GM19023 (cell line): ENCODE results near the gene ANO3.

ENCODE experiments used
- ATAC-seq: cut with Tn5 transposase; IDR thresholded peaks from one replicate; pipeline ENCODE4 v1.9.1; 2021; ENCODE audit warnings: mild to moderate bottlenecking, moderate library complexity; ENCODE audit not compliant: unreplicated experiment

The ANO3 gene

GRCh38 chr11:26483108-26483507 is 151.2 kb downstream of the ANO3 start:
- no peak for ATAC-seq

GRCh38 chr11:26490546-26490945 is 158.6 kb downstream of the ANO3 start:
- ATAC-seq: no peak

GRCh38 chr11:26493616-26494015 is 161.7 kb downstream of the ANO3 start:
- ATAC-seq: no peak

- ATAC-seq: no peak
These were observed 175.3 kb downstream of the ANO3 start for GRCh38 chr11:26507229-26507628.

- no peak for ATAC-seq
These were observed 178.2 kb downstream of the ANO3 start for GRCh38 chr11:26510164-26510563.

GRCh38 chr11:26510756-26511155 is 178.8 kb downstream of the ANO3 start:
- no peak for ATAC-seq

- ATAC-seq: no peak
These were observed 180.3 kb downstream of the ANO3 start for GRCh38 chr11:26512196-26512595.

GRCh38 chr11:26519469-26519868 is 187.5 kb downstream of the ANO3 start:
- ATAC-seq: no peak

GRCh38 chr11:26522912-26523610 is 191.1 kb downstream of the ANO3 start:
- ATAC-seq: no peak

GRCh38 chr11:26527685-26528084 is 195.8 kb downstream of the ANO3 start:
- no peak for ATAC-seq

GRCh38 chr11:26537341-26537740 is 205.4 kb downstream of the ANO3 start:
- ATAC-seq: no peak

GRCh38 chr11:26539517-26539916 is 207.6 kb downstream of the ANO3 start:
- no peak for ATAC-seq

GRCh38 chr11:26541870-26542269 is 209.9 kb downstream of the ANO3 start:
- no peak for ATAC-seq

- ATAC-seq: no peak
These were observed 217.2 kb downstream of the ANO3 start for GRCh38 chr11:26549176-26549575.

GRCh38 chr11:26550022-26550421 is 218.1 kb downstream of the ANO3 start:
- ATAC-seq: no peak

GRCh38 chr11:26551186-26551801 is 219.4 kb downstream of the ANO3 start:
- ATAC-seq: no peak

GRCh38 chr11:26553182-26553581 is 221.3 kb downstream of the ANO3 start:
- ATAC-seq: no peak

GRCh38 chr11:26554455-26554854 is 222.5 kb downstream of the ANO3 start:
- no peak for ATAC-seq

GRCh38 chr11:26556582-26556981 is 224.7 kb downstream of the ANO3 start:
- ATAC-seq: no peak

- ATAC-seq: no peak
These were observed 225.7 kb downstream of the ANO3 start for GRCh38 chr11:26557666-26558065.

- no peak for ATAC-seq
These were observed 226.3 kb downstream of the ANO3 start for GRCh38 chr11:26558190-26558589.

- no peak for ATAC-seq
These were observed 237.7 kb downstream of the ANO3 start for GRCh38 chr11:26569646-26570045.
